Measurements from ENCODE around the gene LIN37.

Gene LIN37

DNA sequence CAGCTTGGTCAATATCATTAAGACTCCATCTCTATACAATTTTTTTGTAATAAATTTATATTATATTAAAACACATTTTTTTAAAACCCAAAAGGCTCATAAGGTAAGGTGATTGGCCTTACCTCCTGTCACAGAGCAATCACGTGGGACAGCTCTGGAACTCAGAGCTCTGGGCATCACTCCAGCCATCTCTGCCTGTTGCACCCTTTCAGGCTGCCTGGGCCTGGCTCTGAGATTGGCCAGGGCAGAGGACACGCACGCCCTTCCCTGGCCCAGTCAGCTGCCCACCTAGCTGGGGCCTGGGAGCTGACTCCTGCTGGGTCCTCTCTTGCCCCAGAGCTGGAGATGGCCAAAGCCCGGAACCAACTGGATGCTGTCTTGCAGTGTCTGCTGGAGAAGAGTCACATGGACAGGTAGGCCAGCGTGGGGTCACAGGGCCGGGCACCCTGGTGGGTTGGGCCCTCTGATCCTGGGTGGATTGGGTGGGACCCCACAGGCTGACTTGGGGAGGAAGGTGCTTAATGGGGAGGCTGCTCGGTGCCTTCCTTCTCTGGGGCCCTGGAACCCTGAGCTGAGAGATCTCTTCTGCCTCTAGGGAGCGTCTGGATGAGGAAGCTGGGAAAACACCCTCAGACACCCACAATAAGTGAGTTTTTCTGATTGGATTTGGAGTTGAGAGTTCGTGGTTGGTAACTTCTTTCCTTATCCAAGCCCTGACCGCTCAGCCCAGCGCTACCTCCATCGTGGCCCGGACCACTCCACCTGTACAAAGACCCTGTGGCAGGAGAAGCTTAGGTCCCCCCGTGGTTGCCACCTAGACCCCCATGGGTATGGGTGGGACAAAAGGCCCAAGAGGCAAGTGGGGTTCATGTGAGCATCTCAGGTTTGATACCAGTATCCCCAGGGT is 3.7 kb downstream of the LIN37 start:
- DNase-seq (ENCODE audit: low read depth in 4 of 4, low spot score in 1 of 4) = no peak

DNA sequence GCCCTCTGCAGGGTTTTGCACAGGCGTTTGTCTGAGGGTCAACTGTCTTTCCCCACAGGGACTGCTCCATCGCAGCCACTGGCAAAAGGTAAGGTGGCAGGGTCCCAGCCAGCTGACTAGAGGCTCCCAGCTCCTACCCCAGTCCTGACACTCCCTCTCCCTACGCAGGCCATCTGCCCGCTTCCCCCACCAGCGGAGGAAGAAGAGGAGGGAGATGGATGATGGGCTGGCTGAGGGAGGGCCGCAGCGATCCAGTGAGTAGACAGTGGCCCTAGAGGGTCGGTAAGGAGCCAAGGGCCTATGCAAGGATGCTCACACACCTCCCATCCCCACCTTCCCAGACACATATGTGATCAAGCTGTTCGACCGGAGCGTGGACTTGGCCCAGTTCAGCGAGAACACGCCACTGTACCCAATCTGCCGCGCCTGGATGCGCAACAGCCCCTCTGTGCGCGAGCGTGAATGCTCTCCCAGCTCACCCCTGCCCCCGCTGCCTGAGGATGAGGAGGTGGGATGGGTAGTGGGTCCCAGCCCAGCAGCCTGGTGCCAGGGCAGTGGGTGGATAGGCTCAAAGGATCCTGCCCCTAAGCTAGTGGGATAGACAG is 4.5 kb downstream of the LIN37 start:
- no peak for DNase-seq (ENCODE audit: low read depth in 4 of 4, low spot score in 1 of 4)

DNA sequence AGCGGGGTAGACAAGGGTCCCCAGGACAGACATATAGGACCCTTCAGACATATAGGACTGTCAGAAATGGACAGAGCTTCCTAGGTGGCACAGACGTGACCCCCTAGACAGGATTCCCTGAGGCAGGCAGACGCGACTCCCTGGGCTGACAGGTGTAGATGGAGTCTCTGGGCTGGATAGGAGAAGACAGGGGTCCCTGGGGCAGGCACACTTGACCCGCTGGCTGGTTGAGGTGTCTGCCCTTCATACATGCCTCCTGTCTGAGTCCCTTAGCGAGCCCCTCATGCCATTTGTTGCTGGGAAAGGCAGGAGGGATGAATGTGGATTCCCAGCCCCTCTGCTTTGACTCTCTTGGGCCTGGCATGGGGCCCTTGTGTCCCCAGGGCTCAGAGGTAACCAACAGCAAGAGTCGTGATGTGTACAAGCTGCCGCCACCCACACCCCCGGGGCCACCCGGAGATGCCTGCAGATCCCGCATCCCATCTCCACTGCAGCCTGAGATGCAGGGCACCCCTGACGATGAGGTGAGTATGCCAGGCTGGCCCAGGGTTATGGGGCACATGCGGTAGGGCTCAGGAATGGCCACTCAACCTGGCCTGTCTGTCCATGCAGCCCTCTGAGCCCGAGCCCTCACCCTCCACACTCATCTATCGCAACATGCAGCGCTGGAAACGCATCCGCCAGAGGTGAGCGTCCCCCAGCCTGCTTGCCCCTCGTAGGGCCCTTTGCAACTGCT is 5.4 kb downstream of the LIN37 start:
- no peak for DNase-seq (ENCODE audit: low read depth in 4 of 4, low spot score in 1 of 4)

DNA sequence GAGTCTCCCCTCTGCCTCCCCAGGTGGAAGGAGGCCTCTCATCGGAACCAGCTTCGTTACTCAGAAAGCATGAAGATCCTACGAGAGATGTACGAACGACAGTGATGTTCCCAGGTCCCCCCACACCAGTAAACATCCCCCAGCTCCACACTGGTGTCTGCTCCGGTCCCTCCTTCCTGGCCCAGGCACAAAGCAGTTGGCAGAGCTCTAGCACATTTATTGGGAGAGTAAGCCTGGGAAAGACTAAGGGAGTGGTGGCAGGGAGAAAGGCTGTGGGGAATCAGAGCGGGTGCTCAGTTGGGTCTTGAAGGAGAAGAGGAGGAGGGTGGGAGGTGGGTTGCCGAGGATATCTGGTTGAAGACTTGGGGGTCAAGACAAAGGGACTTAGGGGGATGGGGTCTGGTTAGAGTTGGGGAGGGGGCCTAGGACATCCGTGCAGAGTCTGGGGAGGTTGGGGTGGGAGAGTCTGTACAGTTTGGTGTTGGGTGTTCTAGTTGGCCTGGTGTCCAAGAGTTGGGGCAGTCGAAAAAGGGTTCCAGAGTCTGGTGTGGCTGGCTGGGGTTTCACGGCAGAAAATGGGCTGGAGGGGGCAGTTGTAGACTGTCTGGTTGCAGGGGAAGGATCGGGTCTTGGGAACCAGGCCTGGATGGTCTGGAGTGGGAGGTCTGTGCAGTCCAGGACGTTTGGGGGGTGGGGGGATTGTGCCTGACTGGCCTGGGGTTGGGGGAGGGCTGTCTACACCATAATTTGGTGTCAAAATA is 6.2 kb downstream of the LIN37 start:
- DNase-seq (ENCODE audit: low read depth in 4 of 4, low spot score in 1 of 4) = no peak

DNA sequence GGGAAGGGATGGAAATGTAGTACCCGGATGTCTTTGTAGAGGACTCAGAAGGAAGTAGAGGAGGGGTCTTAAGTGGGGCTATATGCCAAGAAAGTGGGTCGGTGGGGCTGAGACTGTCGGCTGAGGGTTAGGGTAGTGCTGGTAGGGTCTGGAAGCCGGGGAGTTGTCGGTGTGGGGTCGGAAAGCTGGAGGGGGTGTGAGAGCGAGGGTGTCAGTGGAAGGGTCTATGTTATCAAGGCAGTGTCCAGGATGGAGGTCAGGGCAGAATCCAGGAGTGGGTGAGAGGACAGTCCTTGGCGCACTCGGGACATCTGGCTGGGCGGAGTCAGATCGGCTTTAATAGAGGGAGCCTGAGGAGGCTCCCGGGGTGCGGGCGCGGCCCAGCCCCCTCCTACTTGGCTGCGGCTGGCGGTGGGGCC is 6.8 kb downstream of the LIN37 start:
- no peak for DNase-seq (ENCODE audit: low read depth in 4 of 4, low spot score in 1 of 4)

DNA sequence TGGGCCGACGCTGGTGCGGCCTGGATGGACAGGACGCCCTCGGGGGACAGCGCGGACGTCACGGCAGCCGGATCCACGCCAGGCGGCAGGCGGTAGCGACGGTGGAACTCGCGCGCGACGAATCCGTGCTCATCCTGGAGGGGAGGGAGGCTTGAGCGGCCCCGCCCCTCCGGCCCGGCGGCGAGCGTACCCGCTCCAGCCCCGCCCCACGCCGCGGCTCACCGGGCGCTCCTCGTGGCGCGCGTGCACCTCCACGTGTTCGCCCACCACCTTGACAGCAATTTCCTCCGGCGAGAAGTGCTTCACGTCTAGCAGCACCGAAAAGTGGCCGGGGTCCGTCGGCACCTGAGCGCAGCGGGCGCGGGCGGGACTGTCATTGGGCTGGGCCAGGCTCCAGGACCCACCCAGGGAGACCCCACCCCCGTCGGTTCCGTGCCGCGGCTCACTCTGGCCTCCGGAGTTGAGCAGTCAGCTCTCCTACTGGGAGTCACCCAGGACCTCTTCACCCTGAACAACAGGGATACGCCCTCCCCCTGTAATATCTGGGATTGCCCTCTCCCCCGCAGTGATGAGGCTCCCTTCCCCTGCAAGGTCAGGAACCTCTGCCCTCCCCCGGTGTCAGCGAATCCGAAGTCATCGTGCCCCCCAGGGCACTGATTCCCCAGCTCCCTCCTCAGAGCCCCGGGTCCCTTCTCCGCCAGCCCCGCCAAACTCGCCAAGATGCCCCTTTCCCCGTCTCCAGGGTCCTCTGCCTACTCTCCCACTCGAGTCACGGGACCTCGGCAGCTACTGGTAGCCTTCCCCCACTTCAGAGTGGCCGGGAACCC is 7.4 kb downstream of the LIN37 start:
- DNase-seq (ENCODE audit: low read depth in 4 of 4, low spot score in 1 of 4) = peak in 1 of 4 experiments; percentile 38

DNA sequence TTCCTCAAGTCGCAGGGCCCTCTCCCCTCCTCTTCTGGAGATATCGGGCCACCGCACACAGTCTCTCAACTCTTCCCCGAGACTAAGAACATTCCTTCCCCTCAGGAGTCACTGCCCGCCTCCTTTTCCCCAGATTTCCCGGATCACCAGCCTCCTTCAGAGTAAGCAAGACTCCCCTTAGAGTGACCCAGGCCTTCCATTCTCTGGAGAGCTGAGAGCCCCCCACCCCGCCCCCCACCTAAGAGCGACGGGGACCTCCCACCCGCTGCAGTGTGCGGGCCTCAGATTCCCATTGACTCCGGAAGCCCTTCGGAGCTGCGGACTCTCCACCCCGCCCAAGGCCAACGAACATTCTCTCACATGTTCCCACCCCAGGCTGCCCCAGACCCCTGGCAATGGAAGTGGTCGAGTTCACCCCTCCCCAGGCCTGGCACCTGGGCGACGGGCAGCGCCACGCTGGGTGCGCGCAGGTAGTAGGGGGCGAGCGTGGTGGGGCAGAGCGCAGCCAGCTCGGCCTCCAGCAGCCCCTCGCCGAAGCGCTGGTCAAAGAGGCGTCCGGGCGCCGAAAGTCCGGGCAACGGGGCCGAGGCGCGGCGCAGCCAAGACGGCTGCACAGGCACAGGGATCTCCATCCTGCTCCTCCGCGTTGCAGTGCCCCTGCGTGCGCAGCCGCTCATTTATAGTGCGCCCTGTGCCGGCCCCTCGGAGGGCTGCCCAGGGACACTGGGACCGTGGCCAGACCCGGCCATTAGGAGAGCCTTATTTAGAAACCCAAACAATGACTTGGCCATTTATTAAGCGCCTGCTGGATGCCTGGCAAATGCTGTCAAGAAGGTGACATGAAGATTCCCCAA is 8.2 kb downstream of the LIN37 start, which contains the start of gene HSPB6:
HSPB6 (minus strand) TSS at position 653 of the 854 bp plus-strand sequence; CDS start at position 632, 21 bp downstream.
- no peak for DNase-seq (ENCODE audit: low read depth in 4 of 4, low spot score in 1 of 4)

DNA sequence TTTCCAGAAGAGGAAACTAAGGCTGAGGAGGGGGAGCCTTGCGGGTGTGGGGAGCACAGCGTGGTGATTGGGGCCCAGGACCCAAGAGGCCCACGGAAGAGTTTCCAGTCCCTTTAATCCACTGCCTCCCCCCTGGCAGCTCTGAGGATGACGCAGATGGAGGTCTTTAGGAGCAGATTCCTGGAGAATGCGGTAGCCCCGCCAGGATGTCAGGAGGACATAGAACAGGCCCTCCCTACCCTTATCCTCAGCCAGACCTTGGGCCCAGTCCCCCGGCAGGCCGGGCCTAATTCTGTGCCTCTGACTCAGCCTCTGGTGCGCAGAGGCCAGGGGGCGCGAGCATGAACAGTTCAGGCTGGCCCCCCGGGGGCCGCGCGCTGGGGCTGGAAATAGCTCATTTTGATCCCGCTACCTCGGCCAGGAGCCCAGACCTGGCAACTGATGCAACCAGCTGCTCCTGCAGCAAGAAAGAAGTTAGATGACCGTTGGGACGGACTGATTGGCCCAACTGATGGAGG is 8.9 kb downstream of the LIN37 start:
- no peak for DNase-seq (ENCODE audit: low read depth in 4 of 4, low spot score in 1 of 4)

DNA sequence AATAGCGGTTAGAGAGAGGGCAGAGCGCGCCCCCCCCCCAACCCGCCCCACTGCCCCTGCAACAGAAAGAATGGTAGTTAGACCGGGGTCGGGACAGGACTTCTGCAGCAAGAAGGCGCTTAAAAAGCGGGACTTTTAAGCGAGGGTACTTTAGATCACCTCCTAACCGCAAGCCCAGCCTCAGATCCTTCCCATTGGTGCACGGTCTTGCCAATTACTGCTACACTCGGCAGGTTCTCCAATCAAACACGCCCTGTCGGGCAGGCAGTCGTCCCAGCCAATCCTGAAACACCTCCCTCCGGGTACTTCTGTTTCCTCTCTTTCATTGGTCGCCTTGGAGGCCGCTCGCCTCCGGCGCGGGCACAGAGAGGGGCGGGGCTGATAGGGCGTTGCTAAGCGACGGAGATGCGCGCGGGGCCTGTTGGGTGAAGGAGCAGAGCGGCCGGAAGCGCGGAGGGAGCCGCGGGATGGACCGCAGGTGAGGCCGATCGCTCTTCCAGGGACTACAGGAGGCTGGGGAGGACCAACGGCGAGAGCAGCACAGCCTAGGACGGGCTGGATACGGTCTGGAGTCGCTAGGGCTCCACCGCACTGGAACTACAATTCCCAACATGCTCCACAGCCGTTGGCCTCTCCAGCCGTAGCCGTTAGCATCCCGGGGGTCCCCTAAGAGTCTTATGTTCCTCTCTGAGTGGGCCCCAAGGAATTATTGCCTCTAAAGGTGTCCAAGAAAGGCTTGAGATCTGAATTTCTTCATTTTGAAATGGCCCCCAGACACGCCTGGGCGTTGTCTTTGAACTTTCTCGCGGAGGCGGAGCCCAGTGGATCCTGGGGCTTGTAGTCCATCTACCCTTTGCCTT is 9.6 kb downstream of the LIN37 start, which contains the start of gene PROSER3:
PROSER3 (plus strand) TSS at position 428 of the 860 bp plus-strand sequence; CDS start at position 468, 40 bp downstream.
- peak; percentile 89 to 98 (median 96) for DNase-seq (ENCODE audit: low read depth in 4 of 4, low spot score in 1 of 4)

DNA sequence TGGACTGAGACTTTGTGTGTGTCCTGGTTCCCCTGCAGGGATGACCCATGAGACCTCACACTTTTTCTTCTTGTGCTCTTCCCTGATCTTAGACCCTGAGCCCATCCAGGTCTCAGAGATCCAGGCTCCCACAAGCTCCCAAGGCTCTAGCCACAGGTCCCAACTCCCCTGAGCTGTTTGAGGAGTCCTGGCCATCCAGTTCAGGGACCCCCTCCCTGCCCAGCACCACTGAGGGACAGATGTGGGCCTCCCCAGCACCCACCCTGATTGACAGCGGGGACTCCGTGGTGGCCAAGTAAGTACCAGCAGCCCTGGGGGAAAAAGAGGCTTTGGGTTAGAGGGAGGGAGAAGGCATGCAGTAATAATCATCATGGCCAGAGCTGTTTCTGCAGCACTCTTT is 11.3 kb downstream of the LIN37 start:
- no peak for DNase-seq (ENCODE audit: low read depth in 4 of 4, low spot score in 1 of 4)

DNA sequence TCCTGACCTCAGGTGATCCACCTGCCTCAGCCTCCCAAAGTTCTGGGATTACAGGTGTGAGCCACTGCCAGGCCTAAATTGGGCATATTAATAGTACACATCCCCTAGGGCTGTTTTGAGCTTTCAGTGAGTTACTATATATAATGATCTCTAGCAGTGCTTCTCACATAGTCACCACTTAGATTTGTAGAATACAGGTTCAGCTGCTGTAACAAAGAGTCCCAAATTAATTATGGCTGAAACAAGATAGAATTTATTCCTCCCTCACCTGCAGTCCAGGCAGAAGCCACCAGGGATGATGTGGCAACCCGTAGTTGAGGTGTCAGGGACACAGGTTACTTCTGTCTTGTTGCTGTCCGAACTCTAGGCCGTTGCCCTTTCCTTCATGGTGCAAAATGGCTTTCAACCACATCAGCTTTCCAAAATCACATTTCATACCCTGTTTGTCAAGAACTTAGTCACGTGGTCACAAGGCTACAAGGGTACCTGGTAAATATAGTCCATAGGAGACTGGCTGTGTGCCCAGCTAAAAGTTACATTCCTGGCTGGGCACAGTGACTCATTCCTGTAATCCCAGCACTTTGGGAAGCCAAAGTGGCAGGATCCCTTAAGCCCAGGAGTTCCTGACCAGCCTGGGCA is 12.5 kb downstream of the LIN37 start:
- no peak for DNase-seq (ENCODE audit: low read depth in 4 of 4, low spot score in 1 of 4)

DNA sequence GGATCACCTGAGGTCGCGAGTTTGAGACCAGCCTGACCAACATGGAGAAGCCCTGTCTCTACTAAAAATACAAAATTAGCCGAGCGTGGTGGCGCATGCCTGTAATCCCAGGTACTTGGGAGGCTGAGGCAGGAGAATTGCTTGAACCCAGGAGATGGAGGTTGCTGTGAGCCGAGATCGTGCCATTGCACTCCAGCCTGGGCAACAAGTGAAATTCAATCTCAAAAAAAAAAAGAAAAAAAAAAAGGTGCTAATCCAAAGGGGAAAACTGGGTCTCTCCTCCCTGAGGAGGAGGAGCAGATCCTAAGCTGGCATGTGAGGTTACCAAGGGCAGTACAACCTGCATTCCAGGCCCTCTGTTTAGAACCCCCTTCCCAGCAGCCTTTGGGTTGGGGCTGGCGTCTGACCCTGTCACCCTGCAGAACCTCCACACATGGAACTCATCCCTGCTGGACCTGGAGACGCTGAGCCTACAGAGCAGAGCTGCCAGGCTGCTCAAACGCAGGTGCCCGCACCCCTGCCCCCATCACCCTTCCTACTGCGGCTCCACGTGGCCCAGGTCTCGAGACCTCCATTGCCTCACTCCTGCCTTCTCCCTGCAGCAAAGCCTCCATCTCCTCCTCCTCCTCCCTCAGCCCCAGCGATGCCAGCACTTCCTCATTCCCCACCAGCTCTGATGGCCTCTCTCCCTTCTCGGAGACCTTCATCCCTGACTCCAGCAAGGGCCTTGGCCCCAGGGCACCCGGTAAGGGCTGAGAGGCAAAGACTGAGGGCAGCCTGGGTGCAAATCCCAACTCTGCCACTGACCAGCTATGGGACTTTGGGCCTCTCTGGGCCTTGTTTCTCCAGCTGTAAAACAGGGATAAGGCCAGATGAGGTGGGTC is 16.3 kb downstream of the LIN37 start:
- DNase-seq (ENCODE audit: low read depth in 4 of 4, low spot score in 1 of 4) = no peak

DNA sequence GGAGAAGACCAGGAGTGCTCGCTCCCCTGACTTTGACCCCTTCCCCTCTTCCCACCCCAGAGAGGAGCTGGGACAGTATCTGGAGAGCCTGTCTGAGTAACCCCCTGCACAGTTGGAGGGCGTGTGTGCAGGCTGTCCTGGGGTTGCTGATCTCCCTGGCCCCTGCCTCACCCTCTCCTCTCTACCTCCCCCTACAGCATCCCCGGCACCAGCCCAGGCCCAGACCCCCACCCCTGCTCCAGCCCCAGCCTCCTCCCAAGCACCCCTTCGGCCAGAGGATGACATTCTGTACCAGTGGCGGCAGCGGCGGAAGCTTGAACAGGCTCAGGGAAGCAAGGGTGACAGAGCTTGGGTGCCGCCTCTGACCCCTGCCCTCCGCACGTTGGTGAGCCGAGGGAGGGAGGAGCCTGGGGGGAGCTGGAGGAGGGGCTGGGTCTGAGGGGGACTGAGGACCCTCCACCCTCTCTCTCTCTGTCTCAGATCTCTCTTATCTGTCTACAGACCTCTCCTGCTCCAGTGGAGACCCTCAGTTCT is 18.3 kb downstream of the LIN37 start:
- DNase-seq (ENCODE audit: low read depth in 4 of 4, low spot score in 1 of 4) = no peak

DNA sequence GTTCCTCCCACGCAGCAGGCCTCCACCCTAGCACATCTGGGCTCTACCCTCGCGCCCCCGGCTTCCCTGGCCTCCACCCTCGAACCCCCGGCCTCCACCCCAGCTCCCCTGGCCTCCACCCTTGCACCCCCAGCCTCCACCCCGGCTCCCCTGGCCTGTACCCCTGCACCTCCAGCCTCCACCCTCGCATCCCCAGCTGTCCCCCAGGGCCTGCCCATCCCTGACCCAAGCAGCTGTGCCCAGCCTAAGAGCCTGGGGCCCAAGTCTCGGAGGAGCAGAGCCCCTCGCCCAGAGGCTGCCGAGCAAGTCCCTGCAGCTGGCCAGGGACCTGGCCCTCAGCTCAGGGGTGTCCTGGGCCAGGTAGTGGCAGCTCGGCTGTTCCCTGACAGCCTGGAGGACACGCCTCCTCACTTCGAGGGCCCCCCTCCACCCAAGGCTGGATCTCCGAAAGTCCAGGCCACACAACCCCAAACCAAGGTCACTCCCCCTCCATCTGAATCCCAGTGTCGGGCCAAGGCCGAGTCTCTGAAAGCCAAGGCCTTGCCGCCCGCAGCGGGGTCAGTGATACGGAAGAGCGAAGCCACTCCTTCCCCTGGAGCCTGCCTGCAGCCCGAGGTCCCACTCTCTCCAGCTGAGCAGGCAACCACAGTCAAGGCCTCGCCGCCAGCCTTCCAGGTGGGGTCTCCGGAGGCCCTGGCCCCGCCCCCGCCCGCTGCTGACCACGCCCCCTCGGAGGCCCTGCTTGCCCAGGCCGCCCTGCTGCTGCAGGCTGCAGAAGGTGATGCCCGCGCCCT is 19.1 kb downstream of the LIN37 start:
- no peak for DNase-seq (ENCODE audit: low read depth in 4 of 4, low spot score in 1 of 4)

DNA sequence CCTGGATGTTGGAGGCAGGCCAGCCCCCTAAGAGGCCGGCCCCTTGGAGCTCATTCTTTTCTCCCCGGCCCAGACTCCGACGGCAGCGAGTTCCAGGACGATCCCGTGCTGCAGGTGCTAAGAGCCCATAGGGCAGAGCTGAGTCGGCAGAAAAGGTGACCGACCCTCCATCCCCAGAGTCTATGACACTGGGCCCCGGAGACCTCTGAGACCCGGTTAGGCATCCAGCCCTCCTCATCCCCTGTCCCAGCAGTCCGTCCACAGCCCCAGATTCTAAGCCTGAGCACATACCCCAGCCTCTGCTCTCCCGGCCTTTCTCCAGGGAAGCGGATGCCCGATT is 19.7 kb downstream of the LIN37 start:
- DNase-seq (ENCODE audit: low read depth in 4 of 4, low spot score in 1 of 4) = no peak

All from stimulated activated CD4-positive, alpha-beta T cell treated with anti-CD3 and anti-CD28 coated beads, Interleukin-1b, Interleukin-23, amount 100 ng/mL, for 24 hours (primary cell).